ENCODE measurements around the gene KIAA1671. TPM values are rescaled to one million over a fixed set of nuclear protein-coding genes. Genes with fewer than 3 reads are reported as not detected.
A peak's percentile ranks its signal among the peaks of the same experiment; 100 is the strongest.

KIAA1671 gene
- total RNA-seq, 8 experiments from 2014 or later: 4.2 to 27.9 (median 10.2) TPM

- Histone ChIP-seq H3K27ac (peak overlapping the region; percentile 73 to 81), H3K4me1 (replicated peaks in 1 of 2) (peaks cover 41 to 48% of the 10 kb centered on the region in 2 donors), H3K4me3 (peak overlapping the region; percentile 33 to 46 (median 36))
- WGBS, 10 experiments: 30 to 100% (median 70%) methylated on average over 1 to 10 of the region's 35 CpGs; no CpG with 5 or more reads in 2 of the 10 experiments
- in situ Hi-C loops (cut with MboI; ENCODE audit: low pct_unique_long_range_greater_than_20kb in 2 of 9, low sequenced_read_pairs in 9 of 9, unreplicated experiment in 9 of 9): no loop called here
- ATAC-seq (replicated peaks in 6 of 8): peak; percentile 1 to 26 (median 17)
These were observed 159.3 kb downstream of the KIAA1671 start for GRCh38 chr22:25111579-25112517.

DNA sequence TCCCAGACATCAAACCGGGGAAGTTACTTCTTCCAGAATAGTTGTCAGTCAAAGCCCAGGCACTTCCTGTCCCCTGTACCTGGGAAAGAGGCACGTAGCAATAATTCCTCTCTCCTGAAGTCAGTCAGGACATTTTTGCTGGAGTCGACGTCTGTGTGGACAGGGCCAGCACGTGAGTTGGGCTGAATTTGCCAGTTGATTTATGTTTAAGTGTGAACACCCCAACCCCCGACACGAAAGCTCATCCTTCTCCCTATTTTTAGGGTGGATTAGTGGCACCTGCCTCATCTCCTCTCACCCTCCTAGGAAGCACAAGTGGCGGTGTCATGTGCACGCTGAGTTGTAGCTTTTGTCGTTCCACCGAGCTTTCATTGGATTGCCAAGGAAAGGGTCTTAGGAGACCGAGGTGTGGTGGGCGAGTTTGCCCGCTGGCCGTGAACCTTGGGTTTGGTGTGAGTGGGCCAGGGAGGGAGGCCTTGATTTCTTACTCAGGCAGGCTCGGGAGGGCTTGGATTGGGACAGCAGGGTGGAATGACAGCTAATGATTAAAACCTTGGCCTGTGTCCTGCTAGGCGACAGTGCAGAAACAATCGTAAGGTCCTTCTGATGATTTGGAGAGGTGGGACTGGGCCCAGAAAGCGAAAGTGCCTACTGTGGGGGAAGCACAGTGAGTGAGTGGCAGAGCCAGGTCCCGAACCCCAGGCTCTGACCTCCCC lies 160.2 kb downstream of the KIAA1671 start:
- Histone ChIP-seq H3K4me1 (replicated peaks in 1 of 2) (peaks cover 41 to 48% of the 10 kb centered on the region in 2 donors), H3K4me3 (peak overlapping the region in 2 of 5 donors; percentile 42 to 46), H3K27ac (peak overlapping the region in 1 of 2 donors; percentile 73)
- ATAC-seq (replicated peaks in 6 of 8): no peak
- in situ Hi-C loops (cut with MboI; ENCODE audit: low pct_unique_long_range_greater_than_20kb in 2 of 9, low sequenced_read_pairs in 9 of 9, unreplicated experiment in 9 of 9): no loop called here
- 20 to 100% (median 67%) methylated on average over 1 to 6 of the region's 20 CpGs; no CpG with 5 or more reads in 3 of the 10 experiments for WGBS, 10 experiments

- in situ Hi-C loops (cut with MboI; ENCODE audit: low pct_unique_long_range_greater_than_20kb in 2 of 9, low sequenced_read_pairs in 9 of 9, unreplicated experiment in 9 of 9): no loop called here
- no peak overlapping the region for H3K27ac ChIP-seq
- H3K4me3 ChIP-seq: peak overlapping the region in 1 of 5 donors; percentile 42
- no peak for ATAC-seq (replicated peaks in 6 of 8)
- 42 to 100% (median 87%) methylated on average over 1 to 4 of the region's 7 CpGs; no CpG with 5 or more reads in 5 of the 10 experiments for WGBS, 10 experiments
- peaks cover 41 to 48% of the 10 kb centered on the region in 2 donors for H3K4me1 ChIP-seq (replicated peaks in 1 of 2)
These were observed 160.8 kb downstream of the KIAA1671 start for GRCh38 chr22:25113316-25113721.

GRCh38 chr22:25114369-25115362 lies 162.2 kb downstream of the KIAA1671 start:
- Histone ChIP-seq H3K4me1 (replicated peaks in 1 of 2) (peaks cover 41 to 48% of the 10 kb centered on the region in 2 donors), H3K4me3 (peak overlapping the region in 1 of 5 donors; percentile 13), H3K27ac (peak overlapping the region in 1 of 2 donors; percentile 72)
- in situ Hi-C loops (cut with MboI; ENCODE audit: low pct_unique_long_range_greater_than_20kb in 2 of 9, low sequenced_read_pairs in 9 of 9, unreplicated experiment in 9 of 9): no loop called here
- WGBS, 10 experiments: 2 to 50% (median 34%) methylated on average over 3 to 13 of the region's 17 CpGs
- ATAC-seq (replicated peaks in 6 of 8): peak in 2 of 8 experiments; percentile 8 to 13

DNA sequence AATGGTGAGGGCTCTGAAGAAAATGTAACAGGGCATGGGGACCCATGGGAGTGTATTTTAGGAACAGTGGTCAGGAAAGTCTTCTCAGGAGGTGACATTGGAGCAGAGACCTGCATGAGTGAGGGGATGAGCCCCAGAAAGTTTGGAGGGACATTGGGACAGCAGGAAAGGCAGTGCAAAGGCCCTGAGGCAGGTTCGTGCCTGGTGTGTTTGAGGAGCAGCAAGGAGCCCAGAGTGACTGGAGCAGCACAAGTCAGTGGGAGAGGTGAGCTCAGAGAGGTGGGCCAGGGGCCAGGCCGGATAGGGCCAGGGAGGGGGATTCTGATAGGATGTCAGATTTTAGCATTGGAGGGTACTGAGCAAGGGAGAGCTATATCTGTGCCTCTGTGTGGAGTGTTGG lies 167.1 kb downstream of the KIAA1671 start:
- no peak for ATAC-seq (replicated peaks in 6 of 8)
- Histone ChIP-seq H3K4me1 (replicated peaks in 1 of 2) (peaks cover 20 to 24% of the 10 kb centered on the region in 2 donors), H3K4me3 (no peak overlapping the region), H3K27ac (no peak overlapping the region)
- WGBS, 10 experiments: 64 to 100% methylated on average over 1 to 2 of the region's 2 CpGs; no CpG with 5 or more reads in 8 of the 10 experiments
- in situ Hi-C loops (cut with MboI; ENCODE audit: low pct_unique_long_range_greater_than_20kb in 2 of 9, low sequenced_read_pairs in 9 of 9, unreplicated experiment in 9 of 9): no loop called here

- in situ Hi-C loops (cut with MboI; ENCODE audit: low pct_unique_long_range_greater_than_20kb in 2 of 9, low sequenced_read_pairs in 9 of 9, unreplicated experiment in 9 of 9): no loop called here
- Histone ChIP-seq H3K4me1 (replicated peaks in 1 of 2) (peaks cover 15 to 19% of the 10 kb centered on the region in 2 donors), H3K27ac (peak overlapping the region in 1 of 2 donors; percentile 4), H3K4me3 (no peak overlapping the region)
- peak in 6 of 8 experiments; percentile 65 to 84 (median 70) for ATAC-seq (replicated peaks in 6 of 8)
- WGBS, 10 experiments: 13 to 78% (median 40%) methylated on average over 1 to 3 of the region's 3 CpGs; no CpG with 5 or more reads in 5 of the 10 experiments
These were observed 167.6 kb downstream of the KIAA1671 start for GRCh38 chr22:25120093-25120561.

DNA sequence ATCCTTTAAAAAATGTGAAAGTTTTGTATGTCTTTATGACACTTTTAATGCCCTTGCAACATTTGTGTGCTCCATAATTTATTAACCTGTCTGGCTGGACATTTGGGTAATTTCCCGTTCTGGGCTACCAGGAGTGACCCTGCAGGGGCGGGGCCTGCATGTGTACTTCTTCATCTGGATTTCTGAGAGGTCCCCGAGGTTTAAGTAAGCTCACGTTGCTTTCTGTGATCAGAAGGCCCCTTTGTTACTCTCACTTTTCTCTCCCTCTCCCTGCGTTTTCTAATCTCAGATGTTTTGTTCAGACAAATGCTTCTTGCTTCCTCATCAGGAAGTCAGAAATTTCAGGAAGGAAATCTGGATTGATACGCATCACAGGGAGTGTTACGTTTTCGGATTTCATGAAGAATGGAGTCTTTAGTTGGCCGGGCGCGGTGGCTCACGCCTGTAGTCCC lies 168.3 kb downstream of the KIAA1671 start:
- peak in 2 of 8 experiments; percentile 37 to 58 for ATAC-seq (replicated peaks in 6 of 8)
- peaks cover 11 to 13% of the 10 kb centered on the region in 2 donors for H3K4me1 ChIP-seq (replicated peaks in 1 of 2)
- 0 to 89% (median 73%) methylated on average over 1 to 12 of the region's 12 CpGs; no CpG with 5 or more reads in 1 of the 10 experiments for WGBS, 10 experiments
- H3K4me3 ChIP-seq: no peak overlapping the region
- in situ Hi-C loops (cut with MboI; ENCODE audit: low pct_unique_long_range_greater_than_20kb in 2 of 9, low sequenced_read_pairs in 9 of 9, unreplicated experiment in 9 of 9): no loop called here
- H3K27ac ChIP-seq: no peak overlapping the region

DNA sequence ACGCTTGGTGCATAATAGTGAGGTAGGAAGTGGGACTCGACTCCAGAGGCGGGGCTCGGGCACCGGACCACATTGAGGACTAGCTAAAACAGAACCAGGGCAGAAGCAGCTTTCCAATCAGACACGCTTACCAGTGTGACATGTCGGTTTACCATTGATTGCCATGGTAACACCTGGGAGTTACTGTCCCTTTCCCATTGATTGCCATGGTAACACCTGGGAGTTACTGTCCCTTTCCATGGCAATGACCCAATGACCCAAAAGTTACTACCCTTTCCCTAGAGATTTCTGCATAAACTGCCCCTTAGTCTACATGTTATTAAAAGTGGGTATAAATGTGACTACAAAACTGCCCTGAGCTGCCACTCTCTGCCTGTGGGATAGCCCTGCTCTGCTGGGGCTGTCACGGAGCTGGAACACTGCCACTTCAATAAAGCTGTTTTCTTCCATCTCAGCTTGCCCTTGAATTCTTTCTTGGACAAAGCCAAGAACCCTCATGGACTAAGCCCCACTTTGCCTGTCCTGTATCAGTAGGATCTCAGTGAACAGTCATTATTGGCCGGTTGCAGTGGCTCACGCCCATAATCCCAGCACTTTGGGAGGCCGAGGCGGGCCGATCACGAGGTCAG lies 169.7 kb downstream of the KIAA1671 start:
- peak in 2 of 8 experiments; percentile 17 to 34 for ATAC-seq (replicated peaks in 6 of 8)
- H3K4me1 ChIP-seq (replicated peaks in 1 of 2): peaks cover 11 to 15% of the 10 kb centered on the region in 2 donors
- H3K4me3 ChIP-seq: no peak overlapping the region
- H3K27ac ChIP-seq: no peak overlapping the region
- in situ Hi-C loops (cut with MboI; ENCODE audit: low pct_unique_long_range_greater_than_20kb in 2 of 9, low sequenced_read_pairs in 9 of 9, unreplicated experiment in 9 of 9): no loop called here
- WGBS, 10 experiments: 60 to 100% (median 88%) methylated on average over 1 to 12 of the region's 14 CpGs; no CpG with 5 or more reads in 2 of the 10 experiments

DNA sequence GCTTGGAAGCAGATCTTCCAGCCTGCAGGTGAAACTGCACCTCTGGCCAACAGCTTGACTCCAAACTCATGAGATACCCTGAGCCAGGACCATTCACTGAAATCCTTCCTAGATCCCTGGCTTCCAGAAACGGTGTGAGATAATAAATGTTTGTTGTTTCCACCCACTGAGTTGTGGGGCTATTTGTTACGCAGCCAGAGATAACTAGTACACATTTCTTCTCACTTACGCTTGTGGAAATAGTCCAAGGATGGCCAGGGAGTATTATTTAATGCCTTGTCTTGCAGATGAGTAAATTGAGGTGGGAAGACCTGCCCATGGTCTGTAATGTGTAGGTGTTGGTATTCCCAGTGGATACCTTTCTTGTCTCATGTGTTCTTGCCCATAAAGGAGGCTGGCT lies 171.2 kb downstream of the KIAA1671 start:
- no peak overlapping the region for H3K4me3 ChIP-seq
- peaks cover 13 to 29% of the 10 kb centered on the region in 2 donors for H3K4me1 ChIP-seq (replicated peaks in 1 of 2)
- WGBS, 10 experiments: 75 to 100% (median 100%) methylated on average over 1 to 3 of the region's 3 CpGs; no CpG with 5 or more reads in 5 of the 10 experiments
- ATAC-seq (replicated peaks in 6 of 8): no peak
- in situ Hi-C loops (cut with MboI; ENCODE audit: low pct_unique_long_range_greater_than_20kb in 2 of 9, low sequenced_read_pairs in 9 of 9, unreplicated experiment in 9 of 9): no loop called here
- no peak overlapping the region for H3K27ac ChIP-seq

- WGBS, 10 experiments: 20 to 95% (median 89%) methylated on average over 1 to 8 of the region's 9 CpGs
- no peak overlapping the region for H3K27ac ChIP-seq
These were observed 173.3 kb downstream of the KIAA1671 start for GRCh38 chr22:25125693-25126357.

GRCh38 chr22:25126510-25126909 lies 174.0 kb downstream of the KIAA1671 start:
- 33 to 100% (median 92%) methylated on average over 1 of the region's 1 CpG; no CpG with 5 or more reads in 6 of the 10 experiments for WGBS, 10 experiments
- no peak for ATAC-seq (replicated peaks in 6 of 8)
- H3K4me3 ChIP-seq: no peak overlapping the region
- in situ Hi-C loops (cut with MboI; ENCODE audit: low pct_unique_long_range_greater_than_20kb in 2 of 9, low sequenced_read_pairs in 9 of 9, unreplicated experiment in 9 of 9): no loop called here
- H3K27ac ChIP-seq: no peak overlapping the region
- peaks cover 3 to 24% of the 10 kb centered on the region in 2 donors for H3K4me1 ChIP-seq (replicated peaks in 1 of 2)

More at GRCh38 chr22:25125693-25126357, 173.3 kb downstream of the KIAA1671 start:
- ATAC-seq (replicated peaks in 6 of 8): no peak
- in situ Hi-C loops (cut with MboI; ENCODE audit: low pct_unique_long_range_greater_than_20kb in 2 of 9, low sequenced_read_pairs in 9 of 9, unreplicated experiment in 9 of 9): no loop called here
- no peak overlapping the region for H3K4me3 ChIP-seq
- H3K4me1 ChIP-seq (replicated peaks in 1 of 2): peaks cover 5 to 22% of the 10 kb centered on the region in 2 donors
